ENCODE data around the gene WDR55.

The WDR55 gene

GRCh38 chr5:140671472-140672125 is 6.9 kb downstream of the WDR55 start:
- H3K36me3 ChIP-seq (ENCODE audit: low read length) = no peaks in the 10 kb centered on the region
- H3K27ac ChIP-seq (ENCODE audit: low read depth, low read length) = no peak overlapping the region
- H3K9me2 ChIP-seq (replicated peaks; ENCODE audit: insufficient read depth, low read length) = no peaks in the 10 kb centered on the region
- no peaks in the 10 kb centered on the region for H3K27me3 ChIP-seq (ENCODE audit: low read length)
- H3K9me3 ChIP-seq (ENCODE audit: insufficient read depth, low read length) = no peaks in the 10 kb centered on the region
- H3K4me3 ChIP-seq (ENCODE audit: insufficient read depth, low read length, poor library complexity, severe bottlenecking) = no peak overlapping the region
- 0 out of 2 replicates have a peak, but pooled peaks cover 3% of the 10 kb centered on the region for H3F3A ChIP-seq (ENCODE audit: insufficient read depth)
- peaks cover 11% of the 10 kb centered on the region for H3K79me2 ChIP-seq (ENCODE audit: insufficient read depth, low read length)
- no peak overlapping the region for H3K9ac ChIP-seq (ENCODE audit: low read length)
- no peaks in the 10 kb centered on the region for H4K20me1 ChIP-seq (ENCODE audit: low read depth, low read length)
- TF ChIP-seq EZH2phosphoT487 (conservative IDR thresholded peaks at IDR 0.05; ENCODE audit: low read length) (no peak), CTCF (IDR thresholded peaks at IDR 0.05; ENCODE audit: insufficient read depth, low read length, poor library complexity, severe bottlenecking) (no peak)
- no peak overlapping the region for H3K4me2 ChIP-seq (ENCODE audit: low read depth, low read length, poor library complexity, severe bottlenecking)
- H2AFZ ChIP-seq (ENCODE audit: low read depth, low read length, severe bottlenecking) = no peak overlapping the region

- Histone ChIP-seq H2AFZ (ENCODE audit: low read depth, low read length, severe bottlenecking) (no peak overlapping the region), H3K79me2 (ENCODE audit: insufficient read depth, low read length) (peaks cover 1% of the 10 kb centered on the region), H3K36me3 (ENCODE audit: low read length) (no peaks in the 10 kb centered on the region), H4K20me1 (ENCODE audit: low read depth, low read length) (no peaks in the 10 kb centered on the region), H3K9me3 (ENCODE audit: insufficient read depth, low read length) (no peaks in the 10 kb centered on the region), H3K27ac (ENCODE audit: low read depth, low read length) (no peak overlapping the region), H3K9ac (ENCODE audit: low read length) (no peak overlapping the region), H3K9me2 (replicated peaks; ENCODE audit: insufficient read depth, low read length) (no peaks in the 10 kb centered on the region), H3K4me3 (ENCODE audit: insufficient read depth, low read length, poor library complexity, severe bottlenecking) (no peak overlapping the region), H3F3A (ENCODE audit: insufficient read depth) (no peaks in the 10 kb centered on the region), H3K27me3 (ENCODE audit: low read length) (no peaks in the 10 kb centered on the region), H3K4me2 (ENCODE audit: low read depth, low read length, poor library complexity, severe bottlenecking) (no peak overlapping the region)
- no peak for TF ChIP-seq EZH2phosphoT487 (conservative IDR thresholded peaks at IDR 0.05; ENCODE audit: low read length)
- no peak for TF ChIP-seq CTCF (IDR thresholded peaks at IDR 0.05; ENCODE audit: insufficient read depth, low read length, poor library complexity, severe bottlenecking)
Observed at GRCh38 chr5:140672455-140673186, 7.9 kb downstream of the WDR55 start.

- no peak within 1 kb of the TSS for H3K4me2 ChIP-seq (ENCODE audit: low read depth, low read length, poor library complexity, severe bottlenecking)
- H3K36me3 ChIP-seq (ENCODE audit: low read length) = no peaks in the 10 kb centered on the region
- no peaks in the 10 kb centered on the region for H3K27me3 ChIP-seq (ENCODE audit: low read length)
- no peaks in the 10 kb centered on the region for H3F3A ChIP-seq (ENCODE audit: insufficient read depth)
- H3K27ac ChIP-seq (ENCODE audit: low read depth, low read length) = no peak within 1 kb of the TSS
- TF ChIP-seq CTCF (IDR thresholded peaks at IDR 0.05; ENCODE audit: insufficient read depth, low read length, poor library complexity, severe bottlenecking) (no peak), EZH2phosphoT487 (conservative IDR thresholded peaks at IDR 0.05; ENCODE audit: low read length) (no peak)
- H4K20me1 ChIP-seq (ENCODE audit: low read depth, low read length) = no peaks in the 10 kb centered on the region
- H3K4me3 ChIP-seq (ENCODE audit: insufficient read depth, low read length, poor library complexity, severe bottlenecking) = no peak within 1 kb of the TSS
- no peaks in the 10 kb centered on the region for H3K9me3 ChIP-seq (ENCODE audit: insufficient read depth, low read length)
- no peak within 1 kb of the TSS for H2AFZ ChIP-seq (ENCODE audit: low read depth, low read length, severe bottlenecking)
- H3K9me2 ChIP-seq (replicated peaks; ENCODE audit: insufficient read depth, low read length) = no peaks in the 10 kb centered on the region
- H3K79me2 ChIP-seq (ENCODE audit: insufficient read depth, low read length) = no peaks in the 10 kb centered on the region
- H3K9ac ChIP-seq (ENCODE audit: low read length) = no peak within 1 kb of the TSS
Observed at GRCh38 chr5:140673187-140673976, 8.7 kb downstream of the WDR55 start, which contains the start of gene DND1. TSS of gene DND1 (minus strand) at chr5:140673576. CDS start at chr5:140673542, 34 bp downstream.
